A549 (cell line): Measurements from ENCODE around the gene ADAMTS20. TPM values are rescaled to one million over a fixed set of nuclear protein-coding genes. Genes with fewer than 3 reads are reported as not detected.

Source experiments
- ATAC-seq, 2 experiments: fragments of 200-7000 bp in 1 of 2; fragments of >200 bp in 1 of 2; cut with Nextera tagmentation in 1 of 2; cut with Tn5 transposase in 1 of 2; 3 replicates each; pipeline versions ENCODE4 v1.8.0 to v1.9.1; 2018 to 2020; ENCODE audit warnings: mild to moderate bottlenecking in 1 of 2, moderate library complexity in 1 of 2
- CTCF ChIA-PET: fragments of 300-600 bp; sonication (Branson Sonifier 250); formaldehyde crosslinking; extraction: SDS; loops from one replicate; lab custom pipeline; 2021; ENCODE audit warnings: antibody characterized with exemption, inconsistent platforms; lab: Yijun Ruan, JAX
- POLR2A ChIA-PET: fragments of 350-600 bp; formaldehyde crosslinking; extraction: SDS; loops from one replicate; lab custom pipeline; 2021; ENCODE audit warnings: antibody characterized with exemption, inconsistent platforms; lab: Yijun Ruan, JAX
- DNase-seq, 2 experiments: peaks; one replicate each; pipeline versions ENCODE4 v3.0.0 to v3.0.0-alpha.2; 2011 to 2016; ENCODE audit warnings: low read depth in 1 of 2, low spot score in 1 of 2
- FAIRE-seq: peaks from 2 replicates; lab custom pipeline; 2011; peaks lifted over from hg19 to GRCh38; lab: Jason Lieb, UNC
- H3K27ac ChIP-seq, 2 experiments: fragments of >200 bp; sonication (Bioruptor Twin); formaldehyde crosslinking; 3 replicates each; pipeline ENCODE4 v1.5.1; 2016 to 2017
- H3K4me1 ChIP-seq: fragments of >200 bp; sonication (Bioruptor Twin); formaldehyde crosslinking; 3 replicates; pipeline ENCODE4 v1.6.1; 2016
- H3K4me2 ChIP-seq: fragments of >200 bp; sonication (Bioruptor Twin); formaldehyde crosslinking; 3 replicates; pipeline ENCODE4 v1.6.1; 2016
- H3K4me3 ChIP-seq: fragments of >200 bp; sonication (Bioruptor Twin); formaldehyde crosslinking; 3 replicates; pipeline ENCODE4 v1.5.1; 2016
- H3K9me3 ChIP-seq: fragments of >200 bp; sonication (Bioruptor Twin); formaldehyde crosslinking; 3 replicates; pipeline ENCODE4 v1.6.1; 2016
- CHD2 ChIP-seq: fragments of 150-350 bp; IDR thresholded peaks from 2 replicates; pipeline ENCODE4 v1.6.1; 2014; ENCODE audit warnings: low read length; ENCODE audit not compliant: partially characterized antibody
- CHD4 ChIP-seq: fragments of 200-600 bp; sonication (generic); IDR thresholded peaks from 2 replicates; pipeline ENCODE4 v1.6.1; 2016; ENCODE audit warnings: antibody characterized with exemption, mild to moderate bottlenecking, borderline replicate concordance
- EHF ChIP-seq: fragments of 250-450 bp; sonication (Bioruptor Pico); IDR thresholded peaks from 2 replicates; pipeline ENCODE4 v1.5.0; 2020; ENCODE audit warnings: mild to moderate bottlenecking
- ELK1 ChIP-seq: fragments of 150-350 bp; IDR thresholded peaks from 2 replicates; pipeline ENCODE4 v1.6.1; 2014; ENCODE audit warnings: low read depth, mild to moderate bottlenecking, low read length
- ESRRA ChIP-seq: fragments of 150-350 bp; IDR thresholded peaks from 2 replicates; pipeline ENCODE4 v1.6.1; 2014; ENCODE audit warnings: mild to moderate bottlenecking, low read length, borderline replicate concordance
- FOSL2 ChIP-seq, 2 experiments: fragments of 450-650 bp in 1 of 2; fragments of >200 bp in 1 of 2; sonication (Bioruptor Twin) in 1 of 2; formaldehyde crosslinking; IDR thresholded peaks; 2 replicates each; pipeline versions ENCODE4 v1.5.0 to v1.6.1; 2016 to 2020; ENCODE audit warnings: mild to moderate bottlenecking in 1 of 2, moderate library complexity in 1 of 2
- HEYL ChIP-seq: fragments of 250-450 bp; sonication (Bioruptor Pico); IDR thresholded peaks from 2 replicates; pipeline ENCODE4 v1.8.0; 2021; ENCODE audit warnings: mild to moderate bottlenecking, moderate library complexity
- HMGXB4 ChIP-seq: fragments of 250-450 bp; sonication (Bioruptor Pico); IDR thresholded peaks from 2 replicates; pipeline ENCODE4 v1.5.0; 2021; ENCODE audit warnings: mild to moderate bottlenecking, moderate library complexity, borderline replicate concordance
- KDM1A ChIP-seq: fragments of 200-600 bp; sonication (generic); IDR thresholded peaks from 2 replicates; pipeline ENCODE4 v1.6.1; 2016; ENCODE audit warnings: low read depth, mild to moderate bottlenecking
- MAFK ChIP-seq: fragments of 450-650 bp; IDR thresholded peaks from 2 replicates; pipeline ENCODE4 v1.6.1; 2014; ENCODE audit not compliant: partially characterized antibody
- NFE2L2 ChIP-seq: fragments of 150-350 bp; conservative IDR thresholded peaks from 2 replicates; pipeline ENCODE4 v1.6.1; 2014; ENCODE audit warnings: low read length
- NPAS2 ChIP-seq: fragments of 250-450 bp; sonication (Bioruptor Pico); IDR thresholded peaks from 2 replicates; pipeline ENCODE4 v1.8.0; 2022; ENCODE audit warnings: mild to moderate bottlenecking, moderate library complexity, borderline replicate concordance
- ZC3H11A ChIP-seq: fragments of 450-650 bp; IDR thresholded peaks from 2 replicates; pipeline ENCODE4 v1.6.1; 2014; ENCODE audit warnings: antibody characterized with exemption, mild to moderate bottlenecking
- ZSCAN20 ChIP-seq: fragments of 250-450 bp; sonication (Bioruptor Pico); IDR thresholded peaks from 2 replicates; pipeline ENCODE4 v1.8.0; 2022; ENCODE audit warnings: mild to moderate bottlenecking, moderate library complexity
- WGBS: methylation state at CpG from one replicate; pipeline ENCODE4 v1.1.6; 2017; ENCODE audit errors: missing lambda C conversion rate; 5-methylcytosine and 5-hydroxymethylcytosine counted together
- polyA plus RNA-seq, 4 experiments: library from polyadenylated mRNA; depleted of rRNA in 3 of 4; stranded (reverse); fragments of >200 nt; fragmentation: RNase III in 1 of 4; extraction: RNeasy Plus Mini Kit Qiagen cat#74134 plus additional on column Dnase treatment in 1 of 4; gene quantifications; 2 replicates in 3 of 4; 3 replicates in 1 of 4; pipeline ENCODE4 v1.2.3, GENCODE V29; 2011 to 2017
- TF ChIP-seq, protein P1 (sequence below): fragments of >200 bp; sonication (Bioruptor Twin); formaldehyde crosslinking; IDR thresholded peaks from 2 replicates; pipeline ENCODE4 v1.6.1; 2016

The ADAMTS20 gene
- polyA plus RNA-seq, 2 of the 4 experiments (the other 2 are of a cell fraction), result not detected

- DNase-seq (no peak), ATAC-seq (no peak), FAIRE-seq (no peak)
- POLR2A ChIA-PET, result no interaction called here
- peaks cover 3% of the 10 kb centered on the region; the same call in 1 of the 3 replicates for H3K9me3 ChIP-seq
- no peak overlapping the region for H3K4me3 ChIP-seq
- 13% methylated on average over 1 of the region's 2 CpGs for WGBS
- 0 out of 3 replicates have a peak, but pooled peaks cover 3% of the 10 kb centered on the region for H3K4me1 ChIP-seq
- TF ChIP-seq MAFK (no peak), CHD2 (no peak), CHD4 (no peak), NFE2L2 (no peak), EHF (CRISPR knock-in tag) (no peak), KDM1A (no peak), ELK1 (no peak), FOSL2 (IDR thresholded peaks at IDR 0.05) (no peak), FOSL2 (CRISPR knock-in tag; IDR thresholded peaks at IDR 0.05) (no peak), ESRRA (no peak), NPAS2 (no peak), ZSCAN20 (CRISPR knock-in tag) (no peak), HEYL (CRISPR knock-in tag) (no peak), HMGXB4 (CRISPR knock-in tag) (no peak), ZC3H11A (no peak)
- TF ChIP-seq, protein P1, sequence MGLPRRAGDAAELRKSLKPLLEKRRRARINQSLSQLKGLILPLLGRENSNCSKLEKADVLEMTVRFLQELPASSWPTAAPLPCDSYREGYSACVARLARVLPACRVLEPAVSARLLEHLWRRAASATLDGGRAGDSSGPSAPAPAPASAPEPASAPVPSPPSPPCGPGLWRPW, result no peak
- H3K27ac ChIP-seq, result no peak overlapping the region
- no peak overlapping the region for H3K4me2 ChIP-seq
- CTCF ChIA-PET, result no interaction called here
These were observed 246.9 kb downstream of the ADAMTS20 start for GRCh38 chr12:43305065-43305464.

Other genes starting within 250 kb of the ADAMTS20 start
- gene PUS7L, start 206.6 kb upstream of the ADAMTS20 start, polyA plus RNA-seq (2011; rRNA removed), result 12.1 and 16.6 TPM in 2 replicates
- 5.8 to 6.5 TPM (median 6.4 TPM) in 3 replicates for gene PUS7L, start 206.6 kb upstream of the ADAMTS20 start, polyA plus RNA-seq (2017; fragmentation: RNase III; extraction: RNeasy Plus Mini Kit Qiagen cat#74134 plus additional on column Dnase treatment)
- gene IRAK4, start 206.7 kb upstream of the ADAMTS20 start, polyA plus RNA-seq (2011; rRNA removed), result 15.7 and 18.4 TPM in 2 replicates
- 6.6 to 7.2 TPM (median 7.1 TPM) in 3 replicates for gene IRAK4, start 206.7 kb upstream of the ADAMTS20 start, polyA plus RNA-seq (2017; fragmentation: RNase III; extraction: RNeasy Plus Mini Kit Qiagen cat#74134 plus additional on column Dnase treatment)